Lower leg skin (tissue), 4 donors: ENCODE measurements around the gene CABP4. TPM values are rescaled to one million over a fixed set of nuclear protein-coding genes. Genes with fewer than 3 reads are reported as not detected.

ENCODE experiments used
- DNase-seq, 2 donors: peaks; one replicate each; pipeline ENCODE4 v3.0.0-alpha.2; 2019; ENCODE audit warnings: low spot score in 2 of 2
- H3K4me3 ChIP-seq: fragments of 200-600 bp; sonication (generic); 2 replicates; pipeline ENCODE4 v1.5.1; 2017; ENCODE audit warnings: mild to moderate bottlenecking, low read depth; ENCODE audit not compliant: poor library complexity, severe bottlenecking
- POLR2A ChIP-seq, 2 donors: fragments of 450-650 bp; IDR thresholded peaks; one replicate each; pipeline ENCODE4 v1.6.1; 2016 to 2017; ENCODE audit warnings: antibody characterized with exemption in 2 of 2, mild to moderate bottlenecking in 1 of 2, moderate library complexity in 1 of 2
- WGBS, 2 donors: methylation state at CpG; one replicate each; pipeline ENCODE4 v1.1.5; 2018; 5-methylcytosine and 5-hydroxymethylcytosine counted together
- intact Hi-C: fragments of 100-400 bp; cut with DNase I; formaldehyde crosslinking; loops from one replicate; pipeline ENCODE4 v1.15.0; 2023; ENCODE audit warnings: low total_unique reads
- total RNA-seq, 4 donors: library from RNA; depleted of rRNA; stranded (reverse); fragments of >200 nt; gene quantifications; one replicate each; pipeline ENCODE4 v1.1.0, GENCODE V29; 2016
- TF ChIP-seq, protein P1 (sequence below), 3 donors: fragments of 450-650 bp; IDR thresholded peaks; one replicate each; pipeline ENCODE4 v1.5.1; 2016; ENCODE audit warnings: antibody characterized with exemption in 3 of 3, mild to moderate bottlenecking in 3 of 3, moderate library complexity in 2 of 3

CABP4 gene
- total RNA-seq, 4 donors from 2014 or later = 0.11 to 0.25 TPM; not detected in 2

DNA sequence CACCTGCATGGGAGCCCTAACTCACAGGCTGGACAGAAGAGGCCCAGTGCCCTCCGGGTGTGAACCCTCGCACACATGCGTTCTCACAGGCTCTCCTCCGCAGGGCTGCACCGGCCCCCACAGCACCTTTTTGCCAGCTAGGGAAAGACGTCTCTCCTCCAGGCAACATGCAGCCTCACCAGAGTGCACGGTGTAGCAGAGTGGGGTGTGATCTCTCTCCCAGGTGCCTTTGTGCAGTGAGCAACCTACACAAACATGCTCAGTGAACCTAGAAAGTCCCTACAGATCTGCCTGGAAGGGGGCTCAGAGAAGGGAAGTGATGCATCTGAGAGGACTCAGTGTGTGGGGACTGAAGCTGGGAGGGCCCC is 43.4 kb upstream of the CABP4 start:
- TF ChIP-seq, protein P1, sequence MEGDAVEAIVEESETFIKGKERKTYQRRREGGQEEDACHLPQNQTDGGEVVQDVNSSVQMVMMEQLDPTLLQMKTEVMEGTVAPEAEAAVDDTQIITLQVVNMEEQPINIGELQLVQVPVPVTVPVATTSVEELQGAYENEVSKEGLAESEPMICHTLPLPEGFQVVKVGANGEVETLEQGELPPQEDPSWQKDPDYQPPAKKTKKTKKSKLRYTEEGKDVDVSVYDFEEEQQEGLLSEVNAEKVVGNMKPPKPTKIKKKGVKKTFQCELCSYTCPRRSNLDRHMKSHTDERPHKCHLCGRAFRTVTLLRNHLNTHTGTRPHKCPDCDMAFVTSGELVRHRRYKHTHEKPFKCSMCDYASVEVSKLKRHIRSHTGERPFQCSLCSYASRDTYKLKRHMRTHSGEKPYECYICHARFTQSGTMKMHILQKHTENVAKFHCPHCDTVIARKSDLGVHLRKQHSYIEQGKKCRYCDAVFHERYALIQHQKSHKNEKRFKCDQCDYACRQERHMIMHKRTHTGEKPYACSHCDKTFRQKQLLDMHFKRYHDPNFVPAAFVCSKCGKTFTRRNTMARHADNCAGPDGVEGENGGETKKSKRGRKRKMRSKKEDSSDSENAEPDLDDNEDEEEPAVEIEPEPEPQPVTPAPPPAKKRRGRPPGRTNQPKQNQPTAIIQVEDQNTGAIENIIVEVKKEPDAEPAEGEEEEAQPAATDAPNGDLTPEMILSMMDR (IDR thresholded peaks at IDR 0.05) = no peak
- TF ChIP-seq POLR2A (IDR thresholded peaks at IDR 0.05) = no peak
- no peak for DNase-seq
- no peak overlapping the region for H3K4me3 ChIP-seq
- WGBS, 2 donors = 55 to 66% methylated on average over 7 of the region's 7 CpGs
- intact Hi-C loops = no loop called here

- no peak for TF ChIP-seq POLR2A (IDR thresholded peaks at IDR 0.05)
- TF ChIP-seq, protein P1 (IDR thresholded peaks at IDR 0.05) = no peak
- no peak overlapping the region for H3K4me3 ChIP-seq
- DNase-seq = no peak
- 67 to 72% methylated on average over 9 of the region's 9 CpGs for WGBS, 2 donors
- intact Hi-C loops = no loop called here
Observed at GRCh38 chr11:67412495-67413179, 42.5 kb upstream of the CABP4 start.

DNA sequence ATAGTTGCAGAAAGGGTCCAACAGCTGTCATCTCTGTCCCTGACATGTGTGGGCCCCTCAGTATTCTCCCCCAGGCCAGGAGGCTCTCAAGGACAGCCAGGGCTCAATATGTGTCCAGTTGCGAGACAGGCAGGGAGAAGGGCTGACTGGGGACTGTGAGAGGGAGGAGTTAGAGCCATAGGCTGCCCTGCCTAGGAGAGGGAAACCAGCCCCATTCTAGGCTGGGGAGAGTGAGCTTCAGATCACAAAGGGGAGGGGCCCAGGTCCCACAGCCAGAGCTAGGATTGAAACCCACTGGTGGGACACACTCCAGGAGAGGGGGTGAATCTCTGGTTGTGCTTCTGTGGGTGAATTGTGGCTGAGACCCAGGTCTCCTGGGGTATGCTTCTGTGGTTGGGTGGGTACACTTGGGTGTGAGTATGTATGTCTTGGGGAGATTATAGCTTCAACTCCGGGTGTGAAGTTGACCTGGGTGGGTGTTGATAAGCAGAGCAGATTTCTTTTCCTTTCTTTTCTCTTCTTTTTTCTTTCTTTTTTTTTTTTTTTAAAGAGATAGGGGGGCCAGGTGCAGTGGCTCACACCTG is 41.8 kb upstream of the CABP4 start:
- 81 to 82% methylated on average over 2 of the region's 2 CpGs for WGBS, 2 donors
- intact Hi-C loops = no loop called here
- TF ChIP-seq POLR2A (IDR thresholded peaks at IDR 0.05) = no peak
- TF ChIP-seq, protein P1 (IDR thresholded peaks at IDR 0.05) = no peak
- no peak for DNase-seq
- no peak overlapping the region for H3K4me3 ChIP-seq

- DNase-seq = no peak
- WGBS, 2 donors = 3 to 4% methylated on average over 20 to 40 of the region's 67 CpGs
- TF ChIP-seq POLR2A (IDR thresholded peaks at IDR 0.05) = no peak
- TF ChIP-seq, protein P1 (IDR thresholded peaks at IDR 0.05) = no peak
- intact Hi-C loops = no loop called here
- no peak within 1 kb of the TSS for H3K4me3 ChIP-seq
Observed at GRCh38 chr11:67415501-67416304, 39.5 kb upstream of the CABP4 start, which contains the start of gene CARNS1. CARNS1 (plus strand) TSS chr11:67415678; CDS start chr11:67416200, 522 bp downstream.

DNA sequence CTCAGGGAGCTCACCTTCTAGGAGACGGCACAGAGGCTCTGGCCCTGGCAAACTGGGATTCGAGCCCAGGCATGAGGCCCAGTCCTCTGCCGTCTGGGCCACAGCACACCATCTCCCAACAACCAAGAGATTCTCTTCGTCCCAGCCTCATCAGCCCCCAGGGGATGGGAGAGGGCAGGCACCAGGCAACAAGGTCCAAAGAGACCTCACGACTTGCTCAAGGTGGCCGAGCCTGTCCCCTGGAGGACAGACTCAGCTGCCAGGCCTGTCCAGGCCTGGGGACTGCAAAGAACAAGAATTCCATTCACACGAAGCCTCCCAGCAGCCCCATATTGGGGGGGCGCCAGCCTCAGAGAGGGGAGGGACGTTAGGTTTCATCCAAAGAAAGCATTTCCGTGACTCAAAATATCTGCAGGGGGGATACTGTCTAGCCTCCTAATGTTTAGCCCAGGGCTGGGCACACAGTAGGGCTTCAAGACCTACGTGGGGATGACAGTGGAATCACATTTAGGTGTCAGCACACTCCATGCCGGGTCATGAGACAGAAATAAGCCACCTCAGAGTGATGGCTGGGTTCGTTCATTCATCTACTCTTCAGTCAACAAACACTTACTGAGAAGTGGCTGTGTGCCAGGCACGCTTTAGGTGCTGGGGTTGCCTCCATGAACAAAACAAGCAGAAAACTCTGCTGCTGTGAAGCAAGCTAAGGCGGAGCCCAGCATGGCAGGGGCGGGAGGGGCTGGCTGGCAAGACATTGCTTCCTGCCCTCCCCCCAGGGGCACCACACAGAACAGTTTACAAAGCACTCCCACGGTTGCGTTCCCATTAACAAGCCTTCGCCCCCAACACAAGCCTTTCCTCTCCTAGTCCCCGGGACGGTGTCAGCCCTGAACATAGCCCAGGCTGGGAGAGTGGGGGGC is 38.5 kb upstream of the CABP4 start:
- WGBS, 2 donors = 26 to 41% methylated on average over 19 to 21 of the region's 21 CpGs
- no peak for DNase-seq
- no peak overlapping the region for H3K4me3 ChIP-seq
- intact Hi-C loops = no loop called here
- TF ChIP-seq, protein P1 (IDR thresholded peaks at IDR 0.05) = no peak
- no peak for TF ChIP-seq POLR2A (IDR thresholded peaks at IDR 0.05)
